GM23338 (cell line): ENCODE results near the gene TMEM154. TPM values are rescaled to one million over a fixed set of nuclear protein-coding genes. Genes with fewer than 3 reads are reported as not detected.

Experiments used
- ATAC-seq: fragments of 200-7000 bp; cut with Tn5 transposase; 3 replicates; pipeline ENCODE4 v1.9.1; 2020
- DNase-seq: peaks from one replicate; pipeline ENCODE4 v3.0.0-alpha.2; 2015; ENCODE audit warnings: low spot score
- H2AFZ ChIP-seq: fragments of 200-600 bp; sonication (generic); 2 replicates; pipeline ENCODE4 v1.8.0; 2016; ENCODE audit warnings: antibody characterized with exemption, mild to moderate bottlenecking, moderate library complexity
- H3F3A ChIP-seq: fragments of 200-600 bp; sonication (generic); replicated peaks from 2 replicates; pipeline ENCODE4 v1.8.0; 2017; ENCODE audit warnings: antibody characterized with exemption, mixed run types, low read depth
- H3K27ac ChIP-seq: fragments of 200-600 bp; sonication (generic); 2 replicates; pipeline ENCODE4 v1.6.1; 2016; ENCODE audit warnings: low read depth
- H3K27me3 ChIP-seq: fragments of 200-600 bp; sonication (generic); 2 replicates; pipeline ENCODE4 v1.8.0; 2016; ENCODE audit warnings: mild to moderate bottlenecking, mixed run types, moderate library complexity; ENCODE audit not compliant: insufficient read depth
- H3K36me3 ChIP-seq: fragments of 200-600 bp; sonication (generic); 2 replicates; pipeline ENCODE4 v1.8.0; 2016; ENCODE audit warnings: mild to moderate bottlenecking; ENCODE audit not compliant: insufficient read depth
- H3K4me1 ChIP-seq: fragments of 200-600 bp; sonication (generic); 2 replicates; pipeline ENCODE4 v1.8.0; 2016; ENCODE audit warnings: mild to moderate bottlenecking, moderate library complexity; ENCODE audit not compliant: insufficient read depth
- H3K4me2 ChIP-seq: fragments of 200-600 bp; sonication (generic); 2 replicates; pipeline ENCODE4 v1.7.1; 2017; ENCODE audit warnings: mixed run types
- H3K4me3 ChIP-seq: fragments of 200-600 bp; sonication (generic); 2 replicates; pipeline ENCODE4 v1.6.1; 2016; ENCODE audit warnings: mixed run types
- H3K79me2 ChIP-seq: fragments of 200-600 bp; sonication (generic); replicated peaks from 2 replicates; pipeline ENCODE4 v1.8.0; 2017; ENCODE audit warnings: mild to moderate bottlenecking; ENCODE audit not compliant: insufficient read depth
- H3K9me2 ChIP-seq: fragments of 200-600 bp; sonication (generic); 2 replicates; pipeline ENCODE4 v1.8.0; 2017; ENCODE audit not compliant: insufficient read depth
- H4K20me1 ChIP-seq: fragments of 200-600 bp; sonication (generic); replicated peaks from 2 replicates; pipeline ENCODE4 v1.8.0; 2017; ENCODE audit warnings: mild to moderate bottlenecking; ENCODE audit not compliant: insufficient read depth
- H3K27ac Mint-ChIP-seq: 2 replicates; pipeline ENCODE4 v1.8.0; 2020; ENCODE audit warnings: inconsistent platforms, mild to moderate bottlenecking, moderate library complexity, mixed read lengths
- H3K27me3 Mint-ChIP-seq: 3 replicates; pipeline ENCODE4 v1.8.0; 2022; ENCODE audit warnings: low read depth, mild to moderate bottlenecking, moderate library complexity, mixed read lengths, inconsistent platforms; ENCODE audit not compliant: insufficient read depth, poor library complexity
- H3K36me3 Mint-ChIP-seq: 3 replicates; pipeline ENCODE4 v1.8.0; 2021; ENCODE audit warnings: low read depth, mild to moderate bottlenecking, inconsistent platforms, moderate library complexity, mixed read lengths
- H3K4me1 Mint-ChIP-seq: 3 replicates; pipeline ENCODE4 v1.8.0; 2020; ENCODE audit warnings: mild to moderate bottlenecking, inconsistent platforms, mixed read lengths
- H3K4me3 Mint-ChIP-seq: 3 replicates; pipeline ENCODE4 v1.8.0; 2021; ENCODE audit warnings: moderate library complexity, mild to moderate bottlenecking, inconsistent platforms, mixed read lengths
- H3K9me3 Mint-ChIP-seq: 3 replicates; pipeline ENCODE4 v1.8.0; 2020; ENCODE audit warnings: moderate library complexity, mild to moderate bottlenecking, inconsistent platforms, mixed read lengths
- CTCF ChIP-seq, 2 experiments: fragments of 200-600 bp in 1 of 2; sonication (generic) in 1 of 2; conservative IDR thresholded peaks; 2 replicates each; pipeline versions ENCODE4 v1.5.1 to v1.6.1; 2016 to 2017; ENCODE audit warnings: antibody characterized with exemption in 2 of 2, low read depth in 2 of 2, mild to moderate bottlenecking in 2 of 2, moderate library complexity in 1 of 2
- ETS1 ChIP-seq: IDR thresholded peaks from 2 replicates; pipeline ENCODE4 v1.6.1; 2016; ENCODE audit warnings: antibody characterized with exemption
- EZH2 ChIP-seq: fragments of 200-600 bp; sonication (generic); IDR thresholded peaks from one replicate; pipeline ENCODE4 v1.8.0; 2017; ENCODE audit warnings: antibody characterized with exemption, mild to moderate bottlenecking, low read depth; ENCODE audit not compliant: unreplicated experiment
- EZH2phosphoT487 ChIP-seq: fragments of 200-600 bp; sonication (generic); IDR thresholded peaks from one replicate; pipeline ENCODE4 v1.8.1; 2018; ENCODE audit warnings: antibody characterized with exemption; ENCODE audit not compliant: unreplicated experiment
- JUNB ChIP-seq: IDR thresholded peaks from one replicate; pipeline ENCODE4 v1.6.1; 2016; ENCODE audit warnings: antibody characterized with exemption; ENCODE audit not compliant: unreplicated experiment
- NANOG ChIP-seq: IDR thresholded peaks from 2 replicates; pipeline ENCODE4 v1.6.1; 2016; ENCODE audit warnings: antibody characterized with exemption, borderline replicate concordance
- POLR2AphosphoS5 ChIP-seq: IDR thresholded peaks from 2 replicates; pipeline ENCODE4 v1.6.1; 2016; ENCODE audit warnings: antibody characterized with exemption, low read depth
- STAT1 ChIP-seq: IDR thresholded peaks from one replicate; pipeline ENCODE4 v1.6.1; 2016; ENCODE audit warnings: antibody characterized with exemption; ENCODE audit not compliant: unreplicated experiment
- ZNF114 ChIP-seq: fragments of 250-450 bp; sonication (Bioruptor Pico); IDR thresholded peaks from 2 replicates; pipeline ENCODE4 v1.5.0; 2020; ENCODE audit warnings: mild to moderate bottlenecking, moderate library complexity
- ZNF331 ChIP-seq: fragments of 250-450 bp; sonication (Bioruptor Pico); IDR thresholded peaks from 2 replicates; pipeline ENCODE4 v1.5.0; 2020; ENCODE audit warnings: low read depth, mild to moderate bottlenecking, moderate library complexity
- polyA plus RNA-seq: library from polyadenylated mRNA; unstranded; fragments of >200 nt; fragmentation: Nextera tagmentation; extraction: Ambion mirVana; gene quantifications from 2 replicates; pipeline ENCODE4 v1.2.1, GENCODE V29; 2016
- total RNA-seq: library from RNA; depleted of rRNA; stranded (reverse); fragments of >200 nt; shearing (Covaris generic); gene quantifications from 2 replicates; pipeline ENCODE4 v1.2.3, GENCODE V29; 2014
- TF ChIP-seq, protein P1 (sequence below): IDR thresholded peaks from one replicate; pipeline ENCODE4 v1.6.1; 2018; ENCODE audit warnings: antibody characterized with exemption; ENCODE audit not compliant: unreplicated experiment

The TMEM154 gene
- total and polyA plus RNA-seq, 2 experiments from 2014 or later = 1.0 to 1.7 TPM

GRCh38 chr4:152696764-152697261, 17.0 kb upstream of the TMEM154 start (continued):
- TF ChIP-seq, protein P1, sequence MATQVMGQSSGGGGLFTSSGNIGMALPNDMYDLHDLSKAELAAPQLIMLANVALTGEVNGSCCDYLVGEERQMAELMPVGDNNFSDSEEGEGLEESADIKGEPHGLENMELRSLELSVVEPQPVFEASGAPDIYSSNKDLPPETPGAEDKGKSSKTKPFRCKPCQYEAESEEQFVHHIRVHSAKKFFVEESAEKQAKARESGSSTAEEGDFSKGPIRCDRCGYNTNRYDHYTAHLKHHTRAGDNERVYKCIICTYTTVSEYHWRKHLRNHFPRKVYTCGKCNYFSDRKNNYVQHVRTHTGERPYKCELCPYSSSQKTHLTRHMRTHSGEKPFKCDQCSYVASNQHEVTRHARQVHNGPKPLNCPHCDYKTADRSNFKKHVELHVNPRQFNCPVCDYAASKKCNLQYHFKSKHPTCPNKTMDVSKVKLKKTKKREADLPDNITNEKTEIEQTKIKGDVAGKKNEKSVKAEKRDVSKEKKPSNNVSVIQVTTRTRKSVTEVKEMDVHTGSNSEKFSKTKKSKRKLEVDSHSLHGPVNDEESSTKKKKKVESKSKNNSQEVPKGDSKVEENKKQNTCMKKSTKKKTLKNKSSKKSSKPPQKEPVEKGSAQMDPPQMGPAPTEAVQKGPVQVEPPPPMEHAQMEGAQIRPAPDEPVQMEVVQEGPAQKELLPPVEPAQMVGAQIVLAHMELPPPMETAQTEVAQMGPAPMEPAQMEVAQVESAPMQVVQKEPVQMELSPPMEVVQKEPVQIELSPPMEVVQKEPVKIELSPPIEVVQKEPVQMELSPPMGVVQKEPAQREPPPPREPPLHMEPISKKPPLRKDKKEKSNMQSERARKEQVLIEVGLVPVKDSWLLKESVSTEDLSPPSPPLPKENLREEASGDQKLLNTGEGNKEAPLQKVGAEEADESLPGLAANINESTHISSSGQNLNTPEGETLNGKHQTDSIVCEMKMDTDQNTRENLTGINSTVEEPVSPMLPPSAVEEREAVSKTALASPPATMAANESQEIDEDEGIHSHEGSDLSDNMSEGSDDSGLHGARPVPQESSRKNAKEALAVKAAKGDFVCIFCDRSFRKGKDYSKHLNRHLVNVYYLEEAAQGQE = no peak
- TF ChIP-seq ZNF114 (CRISPR knock-in tag) = no peak
- TF ChIP-seq EZH2 = no peak

DNA sequence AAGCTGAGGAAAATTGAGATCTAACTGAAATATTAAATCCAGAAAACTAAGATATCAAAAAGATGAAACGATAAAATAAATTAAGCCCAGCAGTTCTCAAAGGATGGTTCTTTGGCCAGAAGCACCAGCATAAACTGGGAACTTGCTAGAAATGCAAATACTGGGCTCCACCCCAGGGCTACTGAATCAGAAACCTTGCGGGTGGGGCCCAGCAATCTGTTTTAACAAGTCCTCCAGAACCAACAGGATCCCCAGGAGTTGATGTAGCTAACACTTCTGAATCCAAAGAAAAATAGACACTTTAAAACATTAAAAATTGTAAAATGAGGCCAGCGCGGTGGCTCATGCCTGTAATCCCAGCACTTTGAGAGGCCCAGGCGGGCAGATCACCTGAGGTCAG, 14.1 kb upstream of the TMEM154 start:
- no peak for ATAC-seq
- H3K36me3 ChIP-seq = no peaks in the 10 kb centered on the region; the same call in 1 of the 2 replicates
- H3K27me3 ChIP-seq = no peaks in the 10 kb centered on the region
- H3K9me2 ChIP-seq = peaks cover 6% of the 10 kb centered on the region; the same call in 1 of the 2 replicates
- H2AFZ ChIP-seq = no peak overlapping the region
- no peak overlapping the region for H3K27ac ChIP-seq
- Mint-ChIP-seq H3K9me3 (no peaks in the 10 kb centered on the region), H3K27me3 (no peaks in the 10 kb centered on the region), H3K4me1 (peaks cover 18% of the 10 kb centered on the region), H3K36me3 (no peaks in the 10 kb centered on the region), H3K27ac (no peak overlapping the region), H3K4me3 (no peak overlapping the region)
- peaks cover 26% of the 10 kb centered on the region for H3K4me1 ChIP-seq
- H3K79me2 ChIP-seq = no peaks in the 10 kb centered on the region
- DNase-seq = no peak
- no peaks in the 10 kb centered on the region for H3F3A ChIP-seq
- no peaks in the 10 kb centered on the region for H4K20me1 ChIP-seq
- no peak overlapping the region for H3K4me2 ChIP-seq
- no peak overlapping the region for H3K4me3 ChIP-seq
- TF ChIP-seq POLR2AphosphoS5 (no peak), EZH2phosphoT487 (no peak), STAT1 (no peak), JUNB (no peak), NANOG (no peak), EZH2 (no peak), ZNF331 (CRISPR knock-in tag) (no peak), CTCF (conservative IDR thresholded peaks at IDR 0.05; ENCODE audit: low read depth in 2 of 2) (no peak), ZNF114 (CRISPR knock-in tag) (no peak), ETS1 (no peak)
- TF ChIP-seq, protein P1 = no peak
